Measurements from ENCODE around the gene PGAM1. TPM values are rescaled to one million over a fixed set of nuclear protein-coding genes. Genes with fewer than 3 reads are reported as not detected.

The PGAM1 gene
- total and polyA plus RNA-seq, 2 of the 13 experiments (the other 11 are each of a cell fraction or from before 2014, with no cell fraction given) = 354 to 483 TPM

GRCh38 chr10:97462309-97462708 is 36.3 kb downstream of the PGAM1 start:
- Histone ChIP-seq H4K20me1 (ENCODE audit: insufficient read depth, low read length) (no peaks in the 10 kb centered on the region), H3K9me3 (ENCODE audit: low read length) (no peaks in the 10 kb centered on the region), H3K9ac (ENCODE audit: insufficient read depth, low read depth, low read length) (no peak overlapping the region), H3K4me1 (ENCODE audit: insufficient read depth, low read length) (peaks cover 25% of the 10 kb centered on the region), H3K4me2 (ENCODE audit: low read depth, low read length) (no peak overlapping the region), H3K27me3 (ENCODE audit: control insufficient read depth in 1 of 2, insufficient read depth in 2 of 2, low read length in 2 of 2) (no peaks in the 10 kb centered on the region), H3K4me3 (replicated peaks in 1 of 3; ENCODE audit: insufficient read depth in 1 of 3, low read depth in 2 of 3, low read length in 3 of 3) (no peak overlapping the region), H3K27ac (ENCODE audit: extremely low read length, insufficient read depth, low read length) (no peak overlapping the region), H3K79me2 (ENCODE audit: insufficient read depth, low read length) (no peaks in the 10 kb centered on the region), H2AFZ (ENCODE audit: low read length) (no peak overlapping the region), H3K36me3 (replicated peaks in 1 of 2; ENCODE audit: control insufficient read depth in 1 of 2, insufficient read depth in 2 of 2, low read length in 2 of 2) (peaks cover 48 to 81% of the 10 kb centered on the region in 2 experiments)
- intact Hi-C loops (cut with micrococcal nuclease; ENCODE audit: unreplicated experiment) = loop anchor here (2.0 to 5.0 kb wide), 2 partner anchors 66 to 150 kb away; no protein-coding TSS in a partner anchor
- in situ Hi-C loops (cut with HindIII; ENCODE audit: extremely low pct_ligation_motif_present, low pct_unique_long_range_greater_than_20kb) = loop anchor here (5.0 kb wide), 1 partner anchor 90 kb away; no protein-coding TSS in a partner anchor
- FAIRE-seq = no peak
- POLR2A ChIA-PET = no interaction called here
- DNase-seq (ENCODE audit: low spot score) = no peak
- 96% methylated on average over 2 of the region's 2 CpGs for WGBS (ENCODE audit: low lambda C conversion rate)
- CTCF ChIA-PET (ENCODE audit: low intra/inter-chr PET ratio, low total read pairs) = no interaction called here
- BruUV-seq (replicated peaks) = no TSS peak
- no peak for ATAC-seq
- 0 out of 2 replicates have a peak, but pooled peaks have one; percentile 26 for TF ChIP-seq POLR2G (IDR thresholded peaks at IDR 0.05; ENCODE audit: low read depth, low read length)
- TF ChIP-seq TBX2 (CRISPR knock-in tag; IDR thresholded peaks at IDR 0.05; ENCODE audit: borderline replicate concordance) = no peak

DNA sequence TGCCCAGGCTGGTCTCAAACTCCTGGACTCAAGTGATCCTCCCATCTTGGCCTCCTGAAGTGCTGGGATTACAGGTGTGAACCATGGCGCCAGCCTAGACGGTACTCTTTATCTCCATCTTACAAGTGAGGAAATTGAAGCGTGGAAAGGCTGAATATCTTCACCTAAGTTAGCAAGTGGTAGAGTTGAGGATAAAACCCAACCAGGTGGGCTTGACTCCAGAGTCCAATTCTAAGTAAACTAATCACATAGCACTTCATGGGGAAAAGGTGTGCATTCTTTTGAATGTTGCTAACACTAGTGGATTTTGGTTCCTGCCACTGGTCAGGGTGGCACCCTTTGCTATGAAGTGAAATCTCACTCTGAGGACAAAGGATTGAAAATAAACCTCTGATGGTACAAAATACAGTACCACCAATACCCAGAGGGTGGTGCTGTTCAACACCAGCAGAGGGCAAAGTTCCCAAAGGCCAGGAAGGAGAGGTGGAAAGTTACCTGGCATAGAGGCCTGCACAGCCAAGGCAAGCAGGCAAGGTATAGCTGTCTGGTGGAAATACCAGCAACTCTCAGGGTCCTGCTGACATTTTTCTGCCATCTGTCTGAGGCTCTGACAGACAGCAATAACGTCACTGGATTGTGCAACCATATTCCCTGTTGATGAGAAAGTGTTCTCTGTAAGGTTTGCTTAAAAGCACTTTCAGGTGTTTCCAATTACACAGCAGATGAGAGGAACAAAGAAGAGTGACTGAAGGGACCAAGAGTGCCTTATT is 37.6 kb downstream of the PGAM1 start:
- no peak overlapping the region for H3K9ac ChIP-seq (ENCODE audit: insufficient read depth, low read depth, low read length)
- H3K27me3 ChIP-seq (ENCODE audit: control insufficient read depth in 1 of 2, insufficient read depth in 2 of 2, low read length in 2 of 2) = no peaks in the 10 kb centered on the region
- POLR2A ChIA-PET = interaction anchor here (0.7 to 1.7 kb wide), 4 partner anchors 11 to 91 kb away, joined by 3 to 4 read pairs (median 4); no protein-coding TSS in a partner anchor
- H4K20me1 ChIP-seq (ENCODE audit: insufficient read depth, low read length) = no peaks in the 10 kb centered on the region
- peak overlapping the region; percentile 55 for H3K27ac ChIP-seq (ENCODE audit: extremely low read length, insufficient read depth, low read length)
- peak; percentile 87 for DNase-seq (ENCODE audit: low spot score)
- 68% methylated on average over 4 of the region's 4 CpGs for WGBS (ENCODE audit: low lambda C conversion rate)
- H3K79me2 ChIP-seq (ENCODE audit: insufficient read depth, low read length) = no peaks in the 10 kb centered on the region
- peak; percentile 88 for ATAC-seq
- H3K4me1 ChIP-seq (ENCODE audit: insufficient read depth, low read length) = peaks cover 25% of the 10 kb centered on the region
- no peak overlapping the region for H3K4me3 ChIP-seq (replicated peaks in 1 of 3; ENCODE audit: insufficient read depth in 1 of 3, low read depth in 2 of 3, low read length in 3 of 3)
- CTCF ChIA-PET (ENCODE audit: low intra/inter-chr PET ratio, low total read pairs) = interaction anchor here (1.1 to 1.9 kb wide), 2 partner anchors 56 to 90 kb away, joined by 6 to 19 read pairs; no protein-coding TSS in a partner anchor
- H3K4me2 ChIP-seq (ENCODE audit: low read depth, low read length) = no peak overlapping the region
- peaks cover 49 to 86% of the 10 kb centered on the region in 2 experiments for H3K36me3 ChIP-seq (replicated peaks in 1 of 2; ENCODE audit: control insufficient read depth in 1 of 2, insufficient read depth in 2 of 2, low read length in 2 of 2)
- H3K9me3 ChIP-seq (ENCODE audit: low read length) = no peaks in the 10 kb centered on the region
- in situ Hi-C loops (cut with HindIII; ENCODE audit: extremely low pct_ligation_motif_present, low pct_unique_long_range_greater_than_20kb) = loop anchor here (5.0 kb wide), 1 partner anchor 89 kb away; no protein-coding TSS in a partner anchor
- no peak overlapping the region for H2AFZ ChIP-seq (ENCODE audit: low read length)
- BruUV-seq (replicated peaks) = no TSS peak
- peak; percentile 98 for FAIRE-seq
- intact Hi-C loops (cut with micrococcal nuclease; ENCODE audit: unreplicated experiment) = loop anchor here (1.0 to 5.0 kb wide), 3 partner anchors 65 to 149 kb away; no protein-coding TSS in a partner anchor
- TF ChIP-seq HNF4G (IDR thresholded peaks at IDR 0.05; ENCODE audit: borderline replicate concordance, low read depth, low read length) (peak; percentile 94), HNF4G (CRISPR knock-in tag; IDR thresholded peaks at IDR 0.05; ENCODE audit: borderline replicate concordance, low read depth) (no peak), ISL2 (CRISPR knock-in tag; IDR thresholded peaks at IDR 0.05) (no peak), ZFP36L1 (CRISPR knock-in tag; IDR thresholded peaks at IDR 0.05) (peak; percentile 81; the same call in 1 of the 2 replicates), DNMT3B (CRISPR knock-in tag; conservative IDR thresholded peaks at IDR 0.05) (0 out of 2 replicates have a peak, but pooled peaks have one; percentile 25), NR2F1 (CRISPR knock-in tag; IDR thresholded peaks at IDR 0.05) (peak in 1 of 2 experiments; percentile 57; a peak in 2 of 4 replicates)
- TF ChIP-seq, protein P1, sequence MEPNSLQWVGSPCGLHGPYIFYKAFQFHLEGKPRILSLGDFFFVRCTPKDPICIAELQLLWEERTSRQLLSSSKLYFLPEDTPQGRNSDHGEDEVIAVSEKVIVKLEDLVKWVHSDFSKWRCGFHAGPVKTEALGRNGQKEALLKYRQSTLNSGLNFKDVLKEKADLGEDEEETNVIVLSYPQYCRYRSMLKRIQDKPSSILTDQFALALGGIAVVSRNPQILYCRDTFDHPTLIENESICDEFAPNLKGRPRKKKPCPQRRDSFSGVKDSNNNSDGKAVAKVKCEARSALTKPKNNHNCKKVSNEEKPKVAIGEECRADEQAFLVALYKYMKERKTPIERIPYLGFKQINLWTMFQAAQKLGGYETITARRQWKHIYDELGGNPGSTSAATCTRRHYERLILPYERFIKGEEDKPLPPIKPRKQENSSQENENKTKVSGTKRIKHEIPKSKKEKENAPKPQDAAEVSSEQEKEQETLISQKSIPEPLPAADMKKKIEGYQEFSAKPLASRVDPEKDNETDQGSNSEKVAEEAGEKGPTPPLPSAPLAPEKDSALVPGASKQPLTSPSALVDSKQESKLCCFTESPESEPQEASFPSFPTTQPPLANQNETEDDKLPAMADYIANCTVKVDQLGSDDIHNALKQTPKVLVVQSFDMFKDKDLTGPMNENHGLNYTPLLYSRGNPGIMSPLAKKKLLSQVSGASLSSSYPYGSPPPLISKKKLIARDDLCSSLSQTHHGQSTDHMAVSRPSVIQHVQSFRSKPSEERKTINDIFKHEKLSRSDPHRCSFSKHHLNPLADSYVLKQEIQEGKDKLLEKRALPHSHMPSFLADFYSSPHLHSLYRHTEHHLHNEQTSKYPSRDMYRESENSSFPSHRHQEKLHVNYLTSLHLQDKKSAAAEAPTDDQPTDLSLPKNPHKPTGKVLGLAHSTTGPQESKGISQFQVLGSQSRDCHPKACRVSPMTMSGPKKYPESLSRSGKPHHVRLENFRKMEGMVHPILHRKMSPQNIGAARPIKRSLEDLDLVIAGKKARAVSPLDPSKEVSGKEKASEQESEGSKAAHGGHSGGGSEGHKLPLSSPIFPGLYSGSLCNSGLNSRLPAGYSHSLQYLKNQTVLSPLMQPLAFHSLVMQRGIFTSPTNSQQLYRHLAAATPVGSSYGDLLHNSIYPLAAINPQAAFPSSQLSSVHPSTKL (CRISPR knock-in tag; IDR thresholded peaks at IDR 0.05) = peak; percentile 53; the same call in 1 of the 2 replicates

Measured in HepG2 (cell line).